Suppressor macrophage treated with lipopolysaccharide for 4 hours (primary cell): ENCODE measurements around the gene FAM171A2.
A peak's percentile ranks its signal among the peaks of the same experiment; 100 is the strongest.
"Not testable (repeated sequence)": the region's sequence is repeated elsewhere in the genome, so short reads cannot be mapped to it uniquely, and the experiment has no call there.

Experiments
- DNase-seq: peaks from one replicate; pipeline ENCODE4 v3.0.0-alpha.2; 2020

Gene FAM171A2

GRCh38 chr17:44363613-44364159 lies at the start of gene FAM171A2:
Gene FAM171A2 (minus strand): TSS chr17:44363853. CDS start chr17:44363714, 139 bp downstream.
- peak; percentile 84 for DNase-seq

- no peak for DNase-seq
Measured at GRCh38 chr17:44409309-44410028, 45.8 kb upstream of the FAM171A2 start.

- no peak for DNase-seq
Measured at GRCh38 chr17:44408786-44409185, 45.1 kb upstream of the FAM171A2 start.

GRCh38 chr17:44402564-44403172 lies 39.0 kb upstream of the FAM171A2 start:
- no peak for DNase-seq

DNA sequence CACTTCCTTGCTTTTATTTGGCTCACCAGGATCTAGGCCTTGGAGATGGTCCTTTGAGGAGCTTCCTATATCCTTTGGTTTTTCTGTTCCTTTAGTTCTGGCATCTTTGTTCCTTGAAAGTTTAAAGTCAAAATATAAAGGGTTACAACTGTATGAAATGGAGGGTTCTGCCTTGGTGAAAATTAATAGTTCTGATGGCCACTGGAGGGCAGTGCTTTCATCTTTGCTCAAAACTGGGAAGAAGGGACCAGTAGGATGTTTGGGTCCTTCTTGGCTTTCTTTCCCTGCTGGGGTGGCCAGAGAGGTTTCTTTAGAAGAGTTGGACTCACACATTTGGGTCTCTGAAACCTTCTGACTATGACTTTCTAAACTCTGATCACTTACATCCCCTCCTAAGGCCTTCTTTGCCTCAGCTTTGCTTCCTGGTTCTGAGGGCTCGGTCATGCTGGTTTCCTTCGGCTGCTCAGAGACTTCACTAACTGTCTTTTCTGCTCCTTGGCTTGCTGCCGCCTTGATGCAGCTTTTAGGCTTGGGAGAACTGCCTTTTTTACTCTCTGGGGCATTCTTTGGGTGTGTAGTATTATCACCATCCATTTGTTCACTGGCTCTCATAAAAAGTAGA lies 36.7 kb upstream of the FAM171A2 start:
- DNase-seq = peak; percentile 21

DNA sequence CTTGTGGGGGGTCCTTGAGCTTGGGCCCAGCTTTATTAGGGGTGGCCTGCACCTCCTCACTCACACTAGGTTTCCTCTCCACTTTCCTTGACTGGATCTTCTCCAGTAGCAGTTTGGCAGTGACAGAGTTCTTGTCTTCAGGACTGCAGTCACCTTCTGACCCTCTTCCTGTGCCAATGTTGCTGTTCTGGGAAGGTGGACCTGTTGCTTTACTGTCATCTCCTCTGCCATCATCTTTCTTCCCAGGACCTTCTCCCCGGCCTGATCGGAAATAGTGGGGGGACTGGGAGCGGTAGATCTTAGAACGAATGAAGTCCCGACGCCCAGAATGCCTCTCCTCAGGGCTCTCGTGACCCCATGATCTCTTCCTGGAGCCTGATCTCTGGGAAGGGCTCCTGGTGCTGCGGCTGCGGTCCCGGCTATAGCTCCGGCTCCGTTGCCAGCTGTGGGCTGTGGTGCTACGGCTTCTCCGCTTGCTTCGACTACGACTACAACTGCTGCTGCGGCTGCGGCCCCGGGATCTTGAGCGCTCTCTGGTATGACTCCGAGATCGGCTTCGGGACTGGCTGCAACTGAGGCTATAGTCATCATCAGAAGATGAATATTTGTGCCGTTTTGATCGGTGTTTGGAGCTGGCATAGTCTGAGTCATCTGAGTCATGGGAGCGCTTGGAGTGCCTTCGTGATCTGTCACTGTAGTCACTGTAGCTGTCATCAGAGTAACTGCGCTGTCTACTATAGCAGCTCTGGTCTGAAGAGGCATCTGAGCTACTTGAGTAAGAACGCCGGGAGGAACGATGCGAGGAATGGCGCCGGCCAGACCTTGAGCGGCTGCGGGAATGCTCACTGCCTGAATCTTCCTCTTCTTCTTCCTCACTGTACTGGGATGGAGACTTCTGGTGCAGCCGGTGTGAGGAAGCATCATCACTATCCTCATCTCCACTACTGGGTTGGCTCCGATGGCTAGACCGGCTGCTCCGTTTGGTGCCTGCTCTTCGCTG lies 35.3 kb upstream of the FAM171A2 start:
- DNase-seq = no peak

DNA sequence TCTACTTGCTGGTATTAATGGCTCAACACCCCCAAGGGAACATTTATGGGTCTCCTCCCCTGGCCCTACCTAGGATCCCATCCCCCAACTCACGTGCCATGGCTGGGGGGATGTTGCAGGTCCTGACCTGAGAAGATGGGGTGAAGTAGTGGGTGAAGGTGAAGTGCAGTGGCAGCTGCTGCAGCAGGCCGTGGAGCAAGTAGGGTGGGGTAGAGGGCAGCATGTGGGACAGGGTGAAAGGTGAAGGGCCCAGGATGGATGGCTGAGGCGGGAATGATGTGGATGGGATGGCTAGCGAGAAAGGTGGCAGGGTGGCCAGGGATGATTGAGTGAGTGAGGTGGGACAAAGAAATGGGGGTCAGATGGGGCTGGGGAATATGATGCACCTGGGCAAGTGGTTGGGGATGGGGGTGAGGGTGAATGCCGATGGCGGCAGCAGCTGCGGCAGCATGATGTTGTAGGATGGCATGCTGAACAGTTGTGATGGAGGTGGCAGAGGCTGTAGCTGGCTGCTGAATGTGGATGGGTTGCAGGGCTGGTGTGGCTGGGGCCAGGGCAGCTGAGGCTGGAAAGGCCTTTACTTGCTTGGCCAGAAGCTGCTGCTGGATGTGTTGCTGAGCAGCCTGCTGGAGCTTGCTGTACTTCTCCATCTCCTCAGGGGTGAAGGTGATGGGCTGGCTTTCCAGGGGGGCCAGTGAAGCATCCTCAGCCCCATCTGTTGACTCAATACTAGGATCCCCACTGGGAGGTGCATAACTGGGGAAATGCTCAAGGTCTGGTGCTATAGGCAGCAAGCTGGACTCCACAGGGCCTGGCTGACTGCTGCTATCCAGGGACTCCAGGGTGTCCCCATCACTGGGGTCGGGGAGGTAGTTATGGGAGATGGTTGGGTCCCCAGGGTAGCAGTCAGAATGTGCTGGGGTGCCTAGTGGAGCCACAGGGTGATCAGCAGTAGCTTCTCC lies 34.1 kb upstream of the FAM171A2 start:
- DNase-seq = no peak

- no peak for DNase-seq
Measured at GRCh38 chr17:44396946-44397345, 33.3 kb upstream of the FAM171A2 start.

- no peak for DNase-seq
Measured at GRCh38 chr17:44394833-44395232, 31.2 kb upstream of the FAM171A2 start.

GRCh38 chr17:44394112-44394511 lies 30.5 kb upstream of the FAM171A2 start:
- not testable (repeated sequence) for DNase-seq

- no peak for DNase-seq
Measured at GRCh38 chr17:44390250-44390870, 26.7 kb upstream of the FAM171A2 start.

- DNase-seq = peak; percentile 37
Measured at GRCh38 chr17:44389723-44390202, 26.1 kb upstream of the FAM171A2 start.

GRCh38 chr17:44389281-44389680 lies 25.6 kb upstream of the FAM171A2 start, which contains the start of gene ITGA2B:
Gene ITGA2B (minus strand): TSS chr17:44389649. CDS start chr17:44389473, 176 bp downstream.
- no peak for DNase-seq

DNA sequence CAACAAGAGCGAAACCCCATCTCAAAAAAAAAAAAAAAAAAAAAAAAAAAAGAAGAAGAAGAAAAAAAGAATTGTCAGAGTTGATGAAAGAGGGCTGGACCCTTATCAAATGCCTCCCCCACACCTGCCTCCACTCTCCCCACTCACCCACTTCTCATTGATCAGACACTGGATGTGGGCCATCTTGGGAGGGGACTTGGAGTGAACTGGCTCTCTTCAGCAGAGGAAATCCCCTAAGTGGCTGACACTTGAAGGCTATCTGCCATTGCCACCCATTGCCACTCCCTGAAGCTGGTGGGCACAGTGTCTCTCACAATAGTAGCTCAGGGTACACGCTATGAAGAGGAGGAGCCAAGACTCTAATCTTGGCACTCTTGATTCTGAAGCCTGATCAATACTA lies 24.2 kb upstream of the FAM171A2 start:
- no peak for DNase-seq

DNA sequence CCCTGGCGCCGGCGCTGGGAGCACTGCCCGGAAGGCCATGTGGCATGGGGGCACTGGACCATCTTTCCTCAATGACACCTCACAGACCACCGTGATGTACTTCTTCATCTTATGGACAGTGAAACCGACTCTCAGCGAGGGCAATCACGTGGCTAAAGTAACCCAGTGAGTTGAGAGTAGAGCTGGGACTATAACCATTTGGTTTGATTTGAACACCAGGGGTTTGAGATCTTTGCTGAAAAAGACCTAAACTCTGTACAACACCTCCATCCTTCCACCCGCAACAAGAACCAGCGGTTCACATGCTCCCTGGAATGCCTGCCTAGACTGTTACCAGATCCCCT lies 22.5 kb upstream of the FAM171A2 start:
- no peak for DNase-seq

DNA sequence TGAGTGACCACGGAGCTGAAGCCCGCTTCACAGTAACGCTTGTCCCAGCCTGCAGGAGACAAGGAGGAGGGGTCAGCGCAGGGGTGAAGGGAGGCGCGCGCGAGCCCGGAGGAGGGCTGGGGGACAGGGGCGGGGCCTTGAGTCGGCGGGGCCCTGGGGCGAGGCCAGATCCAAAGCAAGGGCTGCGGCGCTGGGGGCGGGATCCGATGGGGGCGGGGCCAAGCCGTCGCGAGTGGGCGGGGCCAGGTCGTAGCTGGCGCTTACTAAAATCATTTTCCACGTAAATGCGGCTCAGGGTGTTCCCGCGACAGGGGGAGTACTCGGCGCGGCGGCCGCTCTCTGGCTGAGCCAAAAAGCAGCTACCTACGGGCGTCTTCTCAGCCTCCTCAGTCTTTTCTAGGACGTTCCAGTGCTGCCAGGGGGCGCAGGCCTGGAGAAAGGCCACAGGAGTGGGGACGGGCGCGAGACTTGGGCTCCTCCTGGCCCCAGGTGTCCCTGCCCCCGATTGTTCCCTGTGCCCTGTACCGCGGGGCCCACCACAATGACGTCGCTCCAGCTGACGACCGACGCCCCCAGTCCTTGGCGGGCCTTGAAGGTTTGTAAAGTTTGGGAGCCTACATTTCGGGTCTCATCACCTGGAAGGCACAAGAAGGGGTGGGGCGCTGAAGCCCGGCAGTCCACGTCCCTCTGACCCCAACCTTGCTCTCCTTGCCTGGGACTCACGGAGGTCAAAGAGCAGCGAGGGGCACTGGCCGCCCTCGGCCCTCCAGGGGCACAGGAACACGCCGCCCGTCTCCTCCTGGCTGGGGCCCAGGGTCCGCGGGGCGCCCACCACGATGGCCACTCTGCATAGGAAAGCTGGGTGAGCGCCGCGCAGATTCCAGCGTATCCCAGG lies 21.9 kb upstream of the FAM171A2 start:
- DNase-seq = peak; percentile 79

DNA sequence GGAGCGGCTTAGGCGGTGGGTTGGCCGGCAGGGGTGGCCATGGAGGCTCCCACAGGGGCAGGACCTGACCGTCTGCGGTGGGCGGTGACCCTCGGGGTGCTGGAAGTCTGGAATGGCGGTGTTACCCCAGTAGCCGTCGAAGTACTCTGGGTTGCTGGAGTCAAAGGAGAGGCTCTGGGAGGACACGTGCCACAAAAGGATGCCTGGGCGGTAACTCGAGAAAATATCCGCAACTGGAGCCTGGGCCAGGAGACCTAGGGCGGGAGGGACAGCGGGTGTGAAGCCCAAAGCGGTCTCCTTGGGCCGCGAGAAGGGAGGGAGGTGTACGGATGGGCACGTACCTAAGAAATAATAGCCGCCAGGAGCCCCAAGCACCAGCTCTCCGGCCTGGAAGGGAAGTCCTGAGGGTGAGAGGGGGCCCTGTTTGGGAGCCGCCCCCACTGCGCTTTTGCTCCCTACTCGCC lies 21.2 kb upstream of the FAM171A2 start:
- DNase-seq = no peak

GRCh38 chr17:44384281-44384822 lies 20.7 kb upstream of the FAM171A2 start:
- no peak for DNase-seq

GRCh38 chr17:44383861-44384260 lies 20.2 kb upstream of the FAM171A2 start:
- DNase-seq = no peak
